SK-N-SH (cell line): ENCODE measurements around the gene ATP6V0B. TPM values are rescaled to one million over a fixed set of nuclear protein-coding genes. Genes with fewer than 3 reads are reported as not detected.
A peak's percentile ranks its signal among the peaks of the same experiment; 100 is the strongest.

ENCODE experiments used
- CTCF ChIA-PET: fragments of 300-600, 350-600 bp; formaldehyde crosslinking; extraction: SDS; loops from one replicate; lab custom pipeline; 2021; lab: Yijun Ruan, JAX
- POLR2A ChIA-PET: fragments of 350-600 bp; sonication (Branson Sonifier 250); formaldehyde crosslinking; extraction: SDS; loops from one replicate; lab custom pipeline; 2020; ENCODE audit warnings: antibody characterized with exemption, inconsistent platforms; lab: Yijun Ruan, JAX
- DNase-seq: peaks from one replicate; pipeline ENCODE4 v3.0.0; 2012
- H2AFZ ChIP-seq: fragments of 200-600 bp; sonication (generic); 2 replicates; pipeline ENCODE4 v1.8.1; 2016; ENCODE audit warnings: antibody characterized with exemption, mild to moderate bottlenecking, low read depth
- H3F3A ChIP-seq: fragments of 200-600 bp; sonication (generic); replicated peaks from 2 replicates; pipeline ENCODE3; 2016; ENCODE audit warnings: antibody characterized with exemption, mild to moderate bottlenecking; ENCODE audit not compliant: insufficient read depth
- H3K27ac ChIP-seq, 2 experiments: fragments of 200-500 bp in 1 of 2; fragments of 200-600 bp in 1 of 2; sonication (Bioruptor generic) in 1 of 2; sonication (generic), shearing (Covaris generic) in 1 of 2; 2 replicates each; pipeline versions ENCODE4 v1.5.1 to v1.6.1; 2014 to 2016; ENCODE audit warnings: low read depth in 2 of 2, inconsistent platforms in 1 of 2, low read length in 1 of 2, mild to moderate bottlenecking in 1 of 2, mixed read lengths in 1 of 2
- H3K27me3 ChIP-seq: fragments of 200-600 bp; sonication (generic), shearing (Covaris generic); 2 replicates; pipeline ENCODE4 v1.6.1; 2016; ENCODE audit warnings: mixed run types; ENCODE audit not compliant: insufficient read depth
- H3K36me3 ChIP-seq, 2 experiments: fragments of 200-500 bp in 1 of 2; fragments of 200-600 bp in 1 of 2; sonication (Bioruptor generic) in 1 of 2; sonication (generic) in 1 of 2; replicated peaks in 1 of 2; 2 replicates each; pipeline versions ENCODE3 to v1.5.1; 2014 to 2016; ENCODE audit warnings: low read length in 1 of 2, mild to moderate bottlenecking in 1 of 2; ENCODE audit not compliant: insufficient read depth in 2 of 2, control insufficient read depth in 1 of 2
- H3K4me1 ChIP-seq, 2 experiments: fragments of 200-500 bp in 1 of 2; fragments of 200-600 bp in 1 of 2; sonication (Bioruptor generic) in 1 of 2; sonication (generic), shearing (Covaris generic) in 1 of 2; 2 replicates each; pipeline versions ENCODE4 v1.5.1 to v1.6.1; 2014 to 2016; ENCODE audit warnings: low read depth in 1 of 2, low read length in 1 of 2, mixed run types in 1 of 2; ENCODE audit not compliant: insufficient read depth in 2 of 2, control insufficient read depth in 1 of 2
- H3K4me2 ChIP-seq: fragments of 200-600 bp; sonication (generic), shearing (Covaris generic); 2 replicates; pipeline ENCODE4 v1.6.1; 2017; ENCODE audit warnings: mixed run types
- H3K4me3 ChIP-seq, 2 experiments: fragments of 200-500 bp in 1 of 2; fragments of 200-600 bp in 1 of 2; sonication (Bioruptor generic) in 1 of 2; sonication (generic), shearing (Covaris generic) in 1 of 2; 2 replicates each; pipeline versions ENCODE4 v1.5.1 to v1.8.1; 2014 to 2016; ENCODE audit warnings: low read depth in 2 of 2, inconsistent platforms in 1 of 2, low read length in 1 of 2, mild to moderate bottlenecking in 1 of 2, mixed read lengths in 1 of 2, moderate library complexity in 1 of 2
- H3K79me2 ChIP-seq: fragments of 200-600 bp; sonication (generic); 2 replicates; pipeline ENCODE4 v1.8.1; 2017; ENCODE audit warnings: mild to moderate bottlenecking; ENCODE audit not compliant: insufficient read depth
- H3K9ac ChIP-seq: fragments of 200-600 bp; sonication (generic); 2 replicates; pipeline ENCODE4 v1.6.1; 2017; ENCODE audit warnings: mixed run types
- H3K9me2 ChIP-seq: fragments of 200-600 bp; sonication (generic); 2 replicates; pipeline ENCODE4 v1.6.1; 2017; ENCODE audit warnings: mixed run types
- H3K9me3 ChIP-seq: fragments of 200-600 bp; sonication (generic); 2 replicates; pipeline ENCODE4 v1.6.1; 2017; ENCODE audit warnings: mixed run types, mild to moderate bottlenecking, moderate library complexity
- H4K20me1 ChIP-seq: fragments of 200-600 bp; sonication (generic); 2 replicates; pipeline ENCODE4 v1.6.1; 2017; ENCODE audit warnings: mild to moderate bottlenecking, mixed run types; ENCODE audit not compliant: insufficient read depth
- CTCF ChIP-seq: fragments of 200-600 bp; sonication (generic); IDR thresholded peaks from 2 replicates; pipeline ENCODE4 v1.6.1; 2017; ENCODE audit warnings: antibody characterized with exemption, mild to moderate bottlenecking, moderate library complexity
- ELF1 ChIP-seq: IDR thresholded peaks from 2 replicates; pipeline ENCODE4 v1.4.0; 2012
- EZH2phosphoT487 ChIP-seq: fragments of 200-600 bp; sonication (generic); IDR thresholded peaks from 2 replicates; pipeline ENCODE4 v1.6.1; 2017; ENCODE audit warnings: low read depth, mixed run types, mild to moderate bottlenecking, antibody characterized with exemption, moderate library complexity, borderline replicate concordance
- FOSL2 ChIP-seq: IDR thresholded peaks from 2 replicates; pipeline ENCODE4 v1.4.0; 2012; ENCODE audit warnings: low read depth, mild to moderate bottlenecking, moderate library complexity, borderline replicate concordance
- FOXJ3 ChIP-seq: sonication (generic); formaldehyde crosslinking; IDR thresholded peaks from 2 replicates; pipeline ENCODE4 v1.5.1; 2020; ENCODE audit warnings: mild to moderate bottlenecking, missing genetic modification reagents
- FOXM1 ChIP-seq: IDR thresholded peaks from 2 replicates; pipeline ENCODE4 v1.4.0; 2012; ENCODE audit warnings: low read depth, mild to moderate bottlenecking
- GABPA ChIP-seq: IDR thresholded peaks from 2 replicates; pipeline ENCODE4 v1.4.0; 2012; ENCODE audit warnings: low read depth, mild to moderate bottlenecking
- GATA2 ChIP-seq: sonication (generic); formaldehyde crosslinking; IDR thresholded peaks from 2 replicates; pipeline ENCODE4 v1.5.0; 2020; ENCODE audit warnings: mild to moderate bottlenecking, missing genetic modification reagents
- JUND ChIP-seq: IDR thresholded peaks from 2 replicates; pipeline ENCODE4 v1.4.0; 2012
- NFIC ChIP-seq: IDR thresholded peaks from 2 replicates; pipeline ENCODE4 v1.4.0; 2012; ENCODE audit warnings: borderline replicate concordance
- NRF1 ChIP-seq: IDR thresholded peaks from 2 replicates; pipeline ENCODE4 v1.6.1; 2012; ENCODE audit warnings: low read depth, mild to moderate bottlenecking, low read length
- PBX3 ChIP-seq: IDR thresholded peaks from 2 replicates; pipeline ENCODE4; 2012
- POLR2AphosphoS5 ChIP-seq: IDR thresholded peaks from 2 replicates; pipeline ENCODE4 v1.6.1; 2012; ENCODE audit warnings: low read depth, low read length
- RAD21 ChIP-seq: IDR thresholded peaks from 2 replicates; pipeline ENCODE4 v1.6.1; 2012; ENCODE audit warnings: mild to moderate bottlenecking, low read length
- RFX5 ChIP-seq: IDR thresholded peaks from 2 replicates; pipeline ENCODE4 v1.6.1; 2012; ENCODE audit warnings: mild to moderate bottlenecking, improper control_type of control experiment, low read length
- RXRA ChIP-seq: IDR thresholded peaks from 2 replicates; pipeline ENCODE4 v1.4.0; 2012; ENCODE audit warnings: low read depth, mild to moderate bottlenecking, borderline replicate concordance
- SIN3A ChIP-seq: IDR thresholded peaks from 2 replicates; pipeline ENCODE4 v1.6.1; 2012; ENCODE audit warnings: low read depth, mild to moderate bottlenecking, low read length, moderate library complexity, borderline replicate concordance
- SMC3 ChIP-seq: IDR thresholded peaks from 2 replicates; pipeline ENCODE4 v1.6.1; 2012; ENCODE audit warnings: low read depth, low read length, improper control_type of control experiment
- TCF12 ChIP-seq: IDR thresholded peaks from 2 replicates; pipeline ENCODE4 v1.4.0; 2012
- TEAD4 ChIP-seq: IDR thresholded peaks from 2 replicates; pipeline ENCODE4 v1.4.0; 2012; ENCODE audit warnings: mild to moderate bottlenecking, borderline replicate concordance; ENCODE audit not compliant: insufficient read depth
- USF2 ChIP-seq: fragments of 150-350 bp; IDR thresholded peaks from 2 replicates; pipeline ENCODE4 v1.6.1; 2017; ENCODE audit warnings: antibody characterized with exemption, low read length, low read depth, borderline replicate concordance
- ZBTB33 ChIP-seq: IDR thresholded peaks from 2 replicates; pipeline ENCODE4 v1.4.0; 2012; ENCODE audit warnings: low read depth, borderline replicate concordance
- WGBS: methylation state at CpG from one replicate; pipeline ENCODE4 v1.1.6; 2017; ENCODE audit warnings: low lambda C conversion rate; 5-methylcytosine and 5-hydroxymethylcytosine counted together
- polyA plus RNA-seq, 3 experiments: library from polyadenylated mRNA; depleted of rRNA; stranded (reverse); fragments of >200 nt; gene quantifications; 2 replicates each; pipeline ENCODE4 v1.2.3, GENCODE V29; 2012

ATP6V0B gene
- polyA plus RNA-seq, 1 of the 3 experiments (the other 2 are of a cell fraction): 180 TPM

GRCh38 chr1:43936431-43937151 is 38.2 kb upstream of the ATP6V0B start:
- 53% methylated on average over 24 of the region's 56 CpGs for WGBS
- H4K20me1 ChIP-seq: no peaks in the 10 kb centered on the region
- no peaks in the 10 kb centered on the region for H3K79me2 ChIP-seq
- H3K9ac ChIP-seq: no peak overlapping the region
- CTCF ChIA-PET: interaction anchor here (0.7 to 15.4 kb wide), 15 partner anchors 10 to 710 kb away, joined by 3 to 533 read pairs (median 13); partner anchors contain the start of genes CCDC24, IPO13, KDM4A and ST3GAL3
- peaks cover 0 to 10% of the 10 kb centered on the region in 2 experiments; a peak in 2 of 4 replicates for H3K4me1 ChIP-seq
- peak; percentile 87 for DNase-seq
- no peaks in the 10 kb centered on the region for H3K9me2 ChIP-seq
- no peaks in the 10 kb centered on the region for H3K9me3 ChIP-seq
- peak overlapping the region in 1 of 2 experiments; percentile 37; a peak in 2 of 4 replicates for H3K4me3 ChIP-seq
- no peak overlapping the region for H3K27ac ChIP-seq
- no peak overlapping the region for H3K4me2 ChIP-seq
- H3K36me3 ChIP-seq: no peaks in the 10 kb centered on the region
- no peak overlapping the region for H2AFZ ChIP-seq
- H3K27me3 ChIP-seq: no peaks in the 10 kb centered on the region
- POLR2A ChIA-PET: interaction anchor here (2.7 to 2.8 kb wide), 2 partner anchors 9 to 173 kb away, joined by 10 to 26 read pairs; no protein-coding TSS in a partner anchor
- H3F3A ChIP-seq: no peaks in the 10 kb centered on the region
- TF ChIP-seq USF2 (no peak), JUND (no peak), RXRA (no peak)

GRCh38 chr1:43937179-43937865 is 37.4 kb upstream of the ATP6V0B start:
- no peak for DNase-seq
- 89% methylated on average over 7 of the region's 8 CpGs for WGBS
- POLR2A ChIA-PET: interaction anchor here (2.8 kb wide), 1 partner anchor 8 kb away, joined by 10 read pairs; no protein-coding TSS in a partner anchor

More at GRCh38 chr1:43937179-43937865, 37.4 kb upstream of the ATP6V0B start:
- Histone ChIP-seq H3K9ac (no peak overlapping the region), H3K27me3 (no peaks in the 10 kb centered on the region), H3K27ac (no peak overlapping the region), H4K20me1 (no peaks in the 10 kb centered on the region), H3F3A (no peaks in the 10 kb centered on the region), H3K36me3 (no peaks in the 10 kb centered on the region), H3K9me2 (no peaks in the 10 kb centered on the region), H3K79me2 (no peaks in the 10 kb centered on the region), H2AFZ (no peak overlapping the region), H3K9me3 (no peaks in the 10 kb centered on the region), H3K4me2 (no peak overlapping the region), H3K4me3 (no peak overlapping the region), H3K4me1 (peaks cover 0 to 10% of the 10 kb centered on the region in 2 experiments; a peak in 2 of 4 replicates)
- TF ChIP-seq FOXM1 (no peak), ELF1 (no peak), GABPA (no peak), EZH2phosphoT487 (no peak), TEAD4 (no peak), ZBTB33 (no peak), FOSL2 (no peak), POLR2AphosphoS5 (no peak), NFIC (no peak), RFX5 (no peak), RXRA (no peak), NRF1 (no peak), RAD21 (no peak), TCF12 (no peak), GATA2 (no peak), PBX3 (no peak), SIN3A (no peak), FOXJ3 (CRISPR knock-in tag) (no peak), SMC3 (no peak), CTCF (no peak)
- CTCF ChIA-PET: interaction anchor here (0.7 to 15.4 kb wide), 9 partner anchors 9 to 287 kb away, joined by 3 to 533 read pairs (median 22); partner anchors contain the start of genes IPO13 and KDM4A
